GM23338 (cell line): ENCODE measurements around the gene KLHDC2. TPM values are rescaled to one million over a fixed set of nuclear protein-coding genes. Genes with fewer than 3 reads are reported as not detected.

Experiments used
- ATAC-seq: fragments of 200-7000 bp; cut with Tn5 transposase; 3 replicates; pipeline ENCODE4 v1.9.1; 2020
- DNase-seq: peaks from one replicate; pipeline ENCODE4 v3.0.0-alpha.2; 2015; ENCODE audit warnings: low spot score
- H2AFZ ChIP-seq: fragments of 200-600 bp; sonication (generic); 2 replicates; pipeline ENCODE4 v1.8.0; 2016; ENCODE audit warnings: antibody characterized with exemption, mild to moderate bottlenecking, moderate library complexity
- H3F3A ChIP-seq: fragments of 200-600 bp; sonication (generic); replicated peaks from 2 replicates; pipeline ENCODE4 v1.8.0; 2017; ENCODE audit warnings: antibody characterized with exemption, mixed run types, low read depth
- H3K27ac ChIP-seq: fragments of 200-600 bp; sonication (generic); 2 replicates; pipeline ENCODE4 v1.6.1; 2016; ENCODE audit warnings: low read depth
- H3K27me3 ChIP-seq: fragments of 200-600 bp; sonication (generic); 2 replicates; pipeline ENCODE4 v1.8.0; 2016; ENCODE audit warnings: mild to moderate bottlenecking, mixed run types, moderate library complexity; ENCODE audit not compliant: insufficient read depth
- H3K36me3 ChIP-seq: fragments of 200-600 bp; sonication (generic); 2 replicates; pipeline ENCODE4 v1.8.0; 2016; ENCODE audit warnings: mild to moderate bottlenecking; ENCODE audit not compliant: insufficient read depth
- H3K4me1 ChIP-seq: fragments of 200-600 bp; sonication (generic); 2 replicates; pipeline ENCODE4 v1.8.0; 2016; ENCODE audit warnings: mild to moderate bottlenecking, moderate library complexity; ENCODE audit not compliant: insufficient read depth
- H3K4me2 ChIP-seq: fragments of 200-600 bp; sonication (generic); 2 replicates; pipeline ENCODE4 v1.7.1; 2017; ENCODE audit warnings: mixed run types
- H3K4me3 ChIP-seq: fragments of 200-600 bp; sonication (generic); 2 replicates; pipeline ENCODE4 v1.6.1; 2016; ENCODE audit warnings: mixed run types
- H3K79me2 ChIP-seq: fragments of 200-600 bp; sonication (generic); replicated peaks from 2 replicates; pipeline ENCODE4 v1.8.0; 2017; ENCODE audit warnings: mild to moderate bottlenecking; ENCODE audit not compliant: insufficient read depth
- H3K9me2 ChIP-seq: fragments of 200-600 bp; sonication (generic); 2 replicates; pipeline ENCODE4 v1.8.0; 2017; ENCODE audit not compliant: insufficient read depth
- H4K20me1 ChIP-seq: fragments of 200-600 bp; sonication (generic); replicated peaks from 2 replicates; pipeline ENCODE4 v1.8.0; 2017; ENCODE audit warnings: mild to moderate bottlenecking; ENCODE audit not compliant: insufficient read depth
- H3K27ac Mint-ChIP-seq: 2 replicates; pipeline ENCODE4 v1.8.0; 2020; ENCODE audit warnings: inconsistent platforms, mild to moderate bottlenecking, moderate library complexity, mixed read lengths
- H3K27me3 Mint-ChIP-seq: 3 replicates; pipeline ENCODE4 v1.8.0; 2022; ENCODE audit warnings: low read depth, mild to moderate bottlenecking, moderate library complexity, mixed read lengths, inconsistent platforms; ENCODE audit not compliant: insufficient read depth, poor library complexity
- H3K36me3 Mint-ChIP-seq: 3 replicates; pipeline ENCODE4 v1.8.0; 2021; ENCODE audit warnings: low read depth, mild to moderate bottlenecking, inconsistent platforms, moderate library complexity, mixed read lengths
- H3K4me1 Mint-ChIP-seq: 3 replicates; pipeline ENCODE4 v1.8.0; 2020; ENCODE audit warnings: mild to moderate bottlenecking, inconsistent platforms, mixed read lengths
- H3K4me3 Mint-ChIP-seq: 3 replicates; pipeline ENCODE4 v1.8.0; 2021; ENCODE audit warnings: moderate library complexity, mild to moderate bottlenecking, inconsistent platforms, mixed read lengths
- H3K9me3 Mint-ChIP-seq: 3 replicates; pipeline ENCODE4 v1.8.0; 2020; ENCODE audit warnings: moderate library complexity, mild to moderate bottlenecking, inconsistent platforms, mixed read lengths
- CREB1 ChIP-seq: fragments of 250-450 bp; sonication (Bioruptor Pico); IDR thresholded peaks from 2 replicates; pipeline ENCODE4 v1.5.0; 2020; ENCODE audit warnings: low read depth, mild to moderate bottlenecking, moderate library complexity
- EZH2 ChIP-seq: fragments of 200-600 bp; sonication (generic); IDR thresholded peaks from one replicate; pipeline ENCODE4 v1.8.0; 2017; ENCODE audit warnings: antibody characterized with exemption, mild to moderate bottlenecking, low read depth; ENCODE audit not compliant: unreplicated experiment
- EZH2phosphoT487 ChIP-seq: fragments of 200-600 bp; sonication (generic); IDR thresholded peaks from one replicate; pipeline ENCODE4 v1.8.1; 2018; ENCODE audit warnings: antibody characterized with exemption; ENCODE audit not compliant: unreplicated experiment
- JUNB ChIP-seq: IDR thresholded peaks from one replicate; pipeline ENCODE4 v1.6.1; 2016; ENCODE audit warnings: antibody characterized with exemption; ENCODE audit not compliant: unreplicated experiment
- NANOG ChIP-seq: IDR thresholded peaks from 2 replicates; pipeline ENCODE4 v1.6.1; 2016; ENCODE audit warnings: antibody characterized with exemption, borderline replicate concordance
- STAT1 ChIP-seq: IDR thresholded peaks from one replicate; pipeline ENCODE4 v1.6.1; 2016; ENCODE audit warnings: antibody characterized with exemption; ENCODE audit not compliant: unreplicated experiment
- ZNF331 ChIP-seq: fragments of 250-450 bp; sonication (Bioruptor Pico); IDR thresholded peaks from 2 replicates; pipeline ENCODE4 v1.5.0; 2020; ENCODE audit warnings: low read depth, mild to moderate bottlenecking, moderate library complexity
- polyA plus RNA-seq: library from polyadenylated mRNA; unstranded; fragments of >200 nt; fragmentation: Nextera tagmentation; extraction: Ambion mirVana; gene quantifications from 2 replicates; pipeline ENCODE4 v1.2.1, GENCODE V29; 2016
- total RNA-seq: library from RNA; depleted of rRNA; stranded (reverse); fragments of >200 nt; shearing (Covaris generic); gene quantifications from 2 replicates; pipeline ENCODE4 v1.2.3, GENCODE V29; 2014
- TF ChIP-seq, protein P1 (sequence below): IDR thresholded peaks from one replicate; pipeline ENCODE4 v1.6.1; 2018; ENCODE audit warnings: antibody characterized with exemption; ENCODE audit not compliant: unreplicated experiment
- TF ChIP-seq, protein P2 (sequence below), 2 experiments: fragments of 200-600 bp in 1 of 2; sonication (generic) in 1 of 2; conservative IDR thresholded peaks; 2 replicates each; pipeline versions ENCODE4 v1.5.1 to v1.6.1; 2016 to 2017; ENCODE audit warnings: antibody characterized with exemption in 2 of 2, low read depth in 2 of 2, mild to moderate bottlenecking in 2 of 2, moderate library complexity in 1 of 2
- TF ChIP-seq, protein P3 (sequence below): IDR thresholded peaks from 2 replicates; pipeline ENCODE4 v1.6.1; 2016; ENCODE audit warnings: antibody characterized with exemption
- TF ChIP-seq, protein P4 (sequence below): fragments of 250-450 bp; sonication (Bioruptor Pico); IDR thresholded peaks from 2 replicates; pipeline ENCODE4 v1.5.0; 2020; ENCODE audit warnings: mild to moderate bottlenecking, moderate library complexity

Gene KLHDC2
- total and polyA plus RNA-seq, 2 experiments from 2014 or later: 38.5 to 61.9 TPM

DNA sequence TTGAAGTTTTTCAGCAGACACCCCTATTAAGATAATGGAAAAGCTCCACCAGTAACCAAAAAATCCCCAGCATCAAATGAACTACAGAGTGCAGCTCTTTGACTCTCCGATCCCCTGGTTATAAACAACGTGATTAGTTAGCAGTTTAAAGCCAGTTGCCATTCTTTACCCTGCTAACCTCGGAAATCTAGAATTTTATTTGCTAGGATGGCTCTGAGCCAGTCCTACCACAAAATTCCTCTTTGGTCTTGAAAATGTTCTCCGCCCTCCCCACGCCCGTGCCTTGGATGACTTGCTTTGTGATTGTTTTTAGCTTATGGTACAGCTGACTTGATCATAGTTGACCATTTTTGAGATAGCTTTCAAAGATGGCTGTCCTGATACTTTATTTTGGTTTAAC lies 1.2 kb downstream of the KLHDC2 start:
- H3K36me3 Mint-ChIP-seq: peaks cover 4% of the 10 kb centered on the region; the same call in 2 of the 3 replicates
- Histone ChIP-seq H3K4me3 (peak overlapping the region; percentile 99), H3K36me3 (no peaks in the 10 kb centered on the region; the same call in 1 of the 2 replicates), H4K20me1 (no peaks in the 10 kb centered on the region), H3K4me2 (peak overlapping the region; percentile 71), H3K27ac (peak overlapping the region; percentile 99), H3F3A (peaks cover 15% of the 10 kb centered on the region; the same call in 1 of the 2 replicates), H3K9me2 (no peaks in the 10 kb centered on the region), H3K27me3 (no peaks in the 10 kb centered on the region), H3K4me1 (peaks cover 17% of the 10 kb centered on the region), H3K79me2 (peaks cover 33% of the 10 kb centered on the region), H2AFZ (peak overlapping the region; percentile 90; the same call in 1 of the 2 replicates)
- DNase-seq (no peak), ATAC-seq (no peak)
- TF ChIP-seq ZNF331 (CRISPR knock-in tag) (no peak), NANOG (no peak), EZH2phosphoT487 (no peak), STAT1 (no peak), JUNB (no peak), EZH2 (no peak), CREB1 (CRISPR knock-in tag) (no peak)
- TF ChIP-seq, protein P1, sequence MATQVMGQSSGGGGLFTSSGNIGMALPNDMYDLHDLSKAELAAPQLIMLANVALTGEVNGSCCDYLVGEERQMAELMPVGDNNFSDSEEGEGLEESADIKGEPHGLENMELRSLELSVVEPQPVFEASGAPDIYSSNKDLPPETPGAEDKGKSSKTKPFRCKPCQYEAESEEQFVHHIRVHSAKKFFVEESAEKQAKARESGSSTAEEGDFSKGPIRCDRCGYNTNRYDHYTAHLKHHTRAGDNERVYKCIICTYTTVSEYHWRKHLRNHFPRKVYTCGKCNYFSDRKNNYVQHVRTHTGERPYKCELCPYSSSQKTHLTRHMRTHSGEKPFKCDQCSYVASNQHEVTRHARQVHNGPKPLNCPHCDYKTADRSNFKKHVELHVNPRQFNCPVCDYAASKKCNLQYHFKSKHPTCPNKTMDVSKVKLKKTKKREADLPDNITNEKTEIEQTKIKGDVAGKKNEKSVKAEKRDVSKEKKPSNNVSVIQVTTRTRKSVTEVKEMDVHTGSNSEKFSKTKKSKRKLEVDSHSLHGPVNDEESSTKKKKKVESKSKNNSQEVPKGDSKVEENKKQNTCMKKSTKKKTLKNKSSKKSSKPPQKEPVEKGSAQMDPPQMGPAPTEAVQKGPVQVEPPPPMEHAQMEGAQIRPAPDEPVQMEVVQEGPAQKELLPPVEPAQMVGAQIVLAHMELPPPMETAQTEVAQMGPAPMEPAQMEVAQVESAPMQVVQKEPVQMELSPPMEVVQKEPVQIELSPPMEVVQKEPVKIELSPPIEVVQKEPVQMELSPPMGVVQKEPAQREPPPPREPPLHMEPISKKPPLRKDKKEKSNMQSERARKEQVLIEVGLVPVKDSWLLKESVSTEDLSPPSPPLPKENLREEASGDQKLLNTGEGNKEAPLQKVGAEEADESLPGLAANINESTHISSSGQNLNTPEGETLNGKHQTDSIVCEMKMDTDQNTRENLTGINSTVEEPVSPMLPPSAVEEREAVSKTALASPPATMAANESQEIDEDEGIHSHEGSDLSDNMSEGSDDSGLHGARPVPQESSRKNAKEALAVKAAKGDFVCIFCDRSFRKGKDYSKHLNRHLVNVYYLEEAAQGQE: no peak
- TF ChIP-seq, protein P2, sequence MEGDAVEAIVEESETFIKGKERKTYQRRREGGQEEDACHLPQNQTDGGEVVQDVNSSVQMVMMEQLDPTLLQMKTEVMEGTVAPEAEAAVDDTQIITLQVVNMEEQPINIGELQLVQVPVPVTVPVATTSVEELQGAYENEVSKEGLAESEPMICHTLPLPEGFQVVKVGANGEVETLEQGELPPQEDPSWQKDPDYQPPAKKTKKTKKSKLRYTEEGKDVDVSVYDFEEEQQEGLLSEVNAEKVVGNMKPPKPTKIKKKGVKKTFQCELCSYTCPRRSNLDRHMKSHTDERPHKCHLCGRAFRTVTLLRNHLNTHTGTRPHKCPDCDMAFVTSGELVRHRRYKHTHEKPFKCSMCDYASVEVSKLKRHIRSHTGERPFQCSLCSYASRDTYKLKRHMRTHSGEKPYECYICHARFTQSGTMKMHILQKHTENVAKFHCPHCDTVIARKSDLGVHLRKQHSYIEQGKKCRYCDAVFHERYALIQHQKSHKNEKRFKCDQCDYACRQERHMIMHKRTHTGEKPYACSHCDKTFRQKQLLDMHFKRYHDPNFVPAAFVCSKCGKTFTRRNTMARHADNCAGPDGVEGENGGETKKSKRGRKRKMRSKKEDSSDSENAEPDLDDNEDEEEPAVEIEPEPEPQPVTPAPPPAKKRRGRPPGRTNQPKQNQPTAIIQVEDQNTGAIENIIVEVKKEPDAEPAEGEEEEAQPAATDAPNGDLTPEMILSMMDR (conservative IDR thresholded peaks at IDR 0.05; ENCODE audit: low read depth in 2 of 2): no peak
- TF ChIP-seq, protein P3, sequence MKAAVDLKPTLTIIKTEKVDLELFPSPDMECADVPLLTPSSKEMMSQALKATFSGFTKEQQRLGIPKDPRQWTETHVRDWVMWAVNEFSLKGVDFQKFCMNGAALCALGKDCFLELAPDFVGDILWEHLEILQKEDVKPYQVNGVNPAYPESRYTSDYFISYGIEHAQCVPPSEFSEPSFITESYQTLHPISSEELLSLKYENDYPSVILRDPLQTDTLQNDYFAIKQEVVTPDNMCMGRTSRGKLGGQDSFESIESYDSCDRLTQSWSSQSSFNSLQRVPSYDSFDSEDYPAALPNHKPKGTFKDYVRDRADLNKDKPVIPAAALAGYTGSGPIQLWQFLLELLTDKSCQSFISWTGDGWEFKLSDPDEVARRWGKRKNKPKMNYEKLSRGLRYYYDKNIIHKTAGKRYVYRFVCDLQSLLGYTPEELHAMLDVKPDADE: no peak
- TF ChIP-seq, protein P4, sequence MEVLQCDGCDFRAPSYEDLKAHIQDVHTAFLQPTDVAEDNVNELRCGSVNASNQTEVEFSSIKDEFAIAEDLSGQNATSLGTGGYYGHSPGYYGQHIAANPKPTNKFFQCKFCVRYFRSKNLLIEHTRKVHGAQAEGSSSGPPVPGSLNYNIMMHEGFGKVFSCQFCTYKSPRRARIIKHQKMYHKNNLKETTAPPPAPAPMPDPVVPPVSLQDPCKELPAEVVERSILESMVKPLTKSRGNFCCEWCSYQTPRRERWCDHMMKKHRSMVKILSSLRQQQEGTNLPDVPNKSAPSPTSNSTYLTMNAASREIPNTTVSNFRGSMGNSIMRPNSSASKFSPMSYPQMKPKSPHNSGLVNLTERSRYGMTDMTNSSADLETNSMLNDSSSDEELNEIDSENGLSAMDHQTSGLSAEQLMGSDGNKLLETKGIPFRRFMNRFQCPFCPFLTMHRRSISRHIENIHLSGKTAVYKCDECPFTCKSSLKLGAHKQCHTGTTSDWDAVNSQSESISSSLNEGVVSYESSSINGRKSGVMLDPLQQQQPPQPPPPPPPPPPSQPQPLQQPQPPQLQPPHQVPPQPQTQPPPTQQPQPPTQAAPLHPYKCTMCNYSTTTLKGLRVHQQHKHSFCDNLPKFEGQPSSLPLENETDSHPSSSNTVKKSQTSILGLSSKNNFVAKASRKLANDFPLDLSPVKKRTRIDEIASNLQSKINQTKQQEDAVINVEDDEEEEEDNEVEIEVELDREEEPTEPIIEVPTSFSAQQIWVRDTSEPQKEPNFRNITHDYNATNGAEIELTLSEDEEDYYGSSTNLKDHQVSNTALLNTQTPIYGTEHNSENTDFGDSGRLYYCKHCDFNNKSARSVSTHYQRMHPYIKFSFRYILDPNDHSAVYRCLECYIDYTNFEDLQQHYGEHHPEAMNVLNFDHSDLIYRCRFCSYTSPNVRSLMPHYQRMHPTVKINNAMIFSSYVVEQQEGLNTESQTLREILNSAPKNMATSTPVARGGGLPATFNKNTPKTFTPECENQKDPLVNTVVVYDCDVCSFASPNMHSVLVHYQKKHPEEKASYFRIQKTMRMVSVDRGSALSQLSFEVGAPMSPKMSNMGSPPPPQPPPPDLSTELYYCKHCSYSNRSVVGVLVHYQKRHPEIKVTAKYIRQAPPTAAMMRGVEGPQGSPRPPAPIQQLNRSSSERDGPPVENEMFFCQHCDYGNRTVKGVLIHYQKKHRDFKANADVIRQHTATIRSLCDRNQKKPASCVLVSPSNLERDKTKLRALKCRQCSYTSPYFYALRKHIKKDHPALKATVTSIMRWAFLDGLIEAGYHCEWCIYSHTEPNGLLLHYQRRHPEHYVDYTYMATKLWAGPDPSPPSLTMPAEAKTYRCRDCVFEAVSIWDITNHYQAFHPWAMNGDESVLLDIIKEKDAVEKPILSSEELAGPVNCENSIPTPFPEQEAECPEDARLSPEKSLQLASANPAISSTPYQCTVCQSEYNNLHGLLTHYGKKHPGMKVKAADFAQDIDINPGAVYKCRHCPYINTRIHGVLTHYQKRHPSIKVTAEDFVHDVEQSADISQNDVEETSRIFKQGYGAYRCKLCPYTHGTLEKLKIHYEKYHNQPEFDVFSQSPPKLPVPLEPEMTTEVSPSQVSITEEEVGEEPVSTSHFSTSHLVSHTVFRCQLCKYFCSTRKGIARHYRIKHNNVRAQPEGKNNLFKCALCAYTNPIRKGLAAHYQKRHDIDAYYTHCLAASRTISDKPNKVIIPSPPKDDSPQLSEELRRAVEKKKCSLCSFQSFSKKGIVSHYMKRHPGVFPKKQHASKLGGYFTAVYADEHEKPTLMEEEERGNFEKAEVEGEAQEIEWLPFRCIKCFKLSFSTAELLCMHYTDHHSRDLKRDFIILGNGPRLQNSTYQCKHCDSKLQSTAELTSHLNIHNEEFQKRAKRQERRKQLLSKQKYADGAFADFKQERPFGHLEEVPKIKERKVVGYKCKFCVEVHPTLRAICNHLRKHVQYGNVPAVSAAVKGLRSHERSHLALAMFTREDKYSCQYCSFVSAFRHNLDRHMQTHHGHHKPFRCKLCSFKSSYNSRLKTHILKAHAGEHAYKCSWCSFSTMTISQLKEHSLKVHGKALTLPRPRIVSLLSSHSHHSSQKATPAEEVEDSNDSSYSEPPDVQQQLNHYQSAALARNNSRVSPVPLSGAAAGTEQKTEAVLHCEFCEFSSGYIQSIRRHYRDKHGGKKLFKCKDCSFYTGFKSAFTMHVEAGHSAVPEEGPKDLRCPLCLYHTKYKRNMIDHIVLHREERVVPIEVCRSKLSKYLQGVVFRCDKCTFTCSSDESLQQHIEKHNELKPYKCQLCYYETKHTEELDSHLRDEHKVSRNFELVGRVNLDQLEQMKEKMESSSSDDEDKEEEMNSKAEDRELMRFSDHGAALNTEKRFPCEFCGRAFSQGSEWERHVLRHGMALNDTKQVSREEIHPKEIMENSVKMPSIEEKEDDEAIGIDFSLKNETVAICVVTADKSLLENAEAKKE (CRISPR knock-in tag): no peak
- peak overlapping the region; percentile 99 for H3K4me3 Mint-ChIP-seq
- peak overlapping the region; percentile 100 for H3K27ac Mint-ChIP-seq
- H3K4me1 Mint-ChIP-seq: peaks cover 20% of the 10 kb centered on the region
- H3K27me3 Mint-ChIP-seq: peaks cover 5% of the 10 kb centered on the region
- H3K9me3 Mint-ChIP-seq: no peaks in the 10 kb centered on the region; the same call in 2 of the 3 replicates
